GM18517 (cell line): Measurements from ENCODE around the gene ZNF850.
"Not testable (repeated sequence)": the region's sequence is repeated elsewhere in the genome, so short reads cannot be mapped to it uniquely, and the experiment has no call there.

Experiments
- ATAC-seq: cut with Tn5 transposase; IDR thresholded peaks from one replicate; pipeline ENCODE4 v1.9.1; 2021; ENCODE audit warnings: mild to moderate bottlenecking, moderate library complexity; ENCODE audit not compliant: unreplicated experiment

ZNF850 gene

GRCh38 chr19:36772311-36773222 is at the start of gene ZNF850:
TSS of gene ZNF850 (minus strand) at chr19:36772807. CDS start at chr19:36762606, 10,201 bp downstream.
- ATAC-seq, result peak; percentile 92

- no peak for ATAC-seq
Observed at GRCh38 chr19:36821758-36822157, 49.2 kb upstream of the ZNF850 start.

GRCh38 chr19:36819130-36819630 is 46.6 kb upstream of the ZNF850 start:
- ATAC-seq, result no peak

- ATAC-seq, result no peak
Observed at GRCh38 chr19:36807029-36807428, 34.4 kb upstream of the ZNF850 start.

GRCh38 chr19:36805364-36805763 is 32.8 kb upstream of the ZNF850 start:
- no peak for ATAC-seq

- ATAC-seq, result no peak
Observed at GRCh38 chr19:36797786-36798108, 25.1 kb upstream of the ZNF850 start.

- ATAC-seq, result no peak
Observed at GRCh38 chr19:36796714-36796992, 24.0 kb upstream of the ZNF850 start.

- not testable (repeated sequence) for ATAC-seq
Observed at GRCh38 chr19:36791420-36792141, 19.0 kb upstream of the ZNF850 start.

GRCh38 chr19:36775768-36776167 is 3.2 kb upstream of the ZNF850 start:
- no peak for ATAC-seq

GRCh38 chr19:36773223-36773579 is 594 bp upstream of the ZNF850 start:
- peak; percentile 29 for ATAC-seq

GRCh38 chr19:36771261-36772231 is 1.1 kb downstream of the ZNF850 start:
- ATAC-seq, result no peak

- ATAC-seq, result no peak
Observed at GRCh38 chr19:36750066-36750691, 22.4 kb downstream of the ZNF850 start.

GRCh38 chr19:36749613-36750012 is 23.0 kb downstream of the ZNF850 start:
- ATAC-seq, result not testable (repeated sequence)

GRCh38 chr19:36748431-36749275 is 24.0 kb downstream of the ZNF850 start:
- ATAC-seq, result no peak

GRCh38 chr19:36747750-36748149 is 24.9 kb downstream of the ZNF850 start:
- no peak for ATAC-seq

- no peak for ATAC-seq
Observed at GRCh38 chr19:36745870-36746269, 26.7 kb downstream of the ZNF850 start.

GRCh38 chr19:36736166-36736565 is 36.4 kb downstream of the ZNF850 start:
- ATAC-seq, result not testable (repeated sequence)

GRCh38 chr19:36719687-36720556 is 52.7 kb downstream of the ZNF850 start:
- ATAC-seq, result no peak

- no peak for ATAC-seq
Observed at GRCh38 chr19:36709423-36709822, 63.2 kb downstream of the ZNF850 start.
